Chondrocyte (in vitro differentiated cells): ENCODE results near the gene AMD1. TPM values are rescaled to one million over a fixed set of nuclear protein-coding genes. Genes with fewer than 3 reads are reported as not detected.
A peak's percentile ranks its signal among the peaks of the same experiment; 100 is the strongest.
"Not testable (repeated sequence)": the region's sequence is repeated elsewhere in the genome, so short reads cannot be mapped to it uniquely, and the experiment has no call there.

Source experiments
- DNase-seq: peaks from one replicate; pipeline ENCODE4 v3.0.0; 2021; ENCODE audit warnings: mixed read lengths, low spot score
- H3K27ac Mint-ChIP-seq: one replicate; pipeline ENCODE4 v1.8.0; 2021; ENCODE audit warnings: mild to moderate bottlenecking, moderate library complexity, mixed read lengths; ENCODE audit not compliant: unreplicated experiment
- H3K27me3 Mint-ChIP-seq: 2 replicates; pipeline ENCODE4 v1.8.0; 2021; ENCODE audit warnings: low read depth, mixed read lengths
- H3K36me3 Mint-ChIP-seq: 2 replicates; pipeline ENCODE4 v1.8.0; 2021; ENCODE audit warnings: low read depth, mixed read lengths
- H3K4me1 Mint-ChIP-seq: 2 replicates; pipeline ENCODE4 v1.8.0; 2021; ENCODE audit warnings: low read depth, mild to moderate bottlenecking, mixed read lengths
- H3K4me3 Mint-ChIP-seq: one replicate; pipeline ENCODE4 v1.8.0; 2021; ENCODE audit warnings: mild to moderate bottlenecking, moderate library complexity, mixed read lengths; ENCODE audit not compliant: unreplicated experiment
- H3K9me3 Mint-ChIP-seq: 2 replicates; pipeline ENCODE4 v1.8.0; 2021; ENCODE audit warnings: low read depth, mixed read lengths
- long read RNA-seq: library from polyadenylated mRNA; stranded (forward); transcript quantifications from one replicate; pipeline ENCODE4 v2.0.0, GENCODE V29; 2021
- total RNA-seq: library from RNA; stranded (reverse); gene quantifications from 3 replicates; pipeline ENCODE4 v1.2.1, GENCODE V29; 2021
- TF ChIP-seq, protein P1 (sequence below): fragments of 200-600 bp; sonication (generic); IDR thresholded peaks from 2 replicates; pipeline ENCODE4 v1.5.0; 2021; ENCODE audit warnings: antibody characterized with exemption, mild to moderate bottlenecking, moderate library complexity

The AMD1 gene
- 31.1 to 47.0 TPM (median 32.7 TPM) in 3 replicates for total RNA-seq
- long read RNA-seq, transcript AMD1-204 (9 exons, 3,438 nt): major isoform, 77 of 88 reads
- long read RNA-seq, partial matches to known transcripts: 2 of 88 reads
- long read RNA-seq, other reads (novel, unspliced or antisense): 7 of 88 reads

DNA sequence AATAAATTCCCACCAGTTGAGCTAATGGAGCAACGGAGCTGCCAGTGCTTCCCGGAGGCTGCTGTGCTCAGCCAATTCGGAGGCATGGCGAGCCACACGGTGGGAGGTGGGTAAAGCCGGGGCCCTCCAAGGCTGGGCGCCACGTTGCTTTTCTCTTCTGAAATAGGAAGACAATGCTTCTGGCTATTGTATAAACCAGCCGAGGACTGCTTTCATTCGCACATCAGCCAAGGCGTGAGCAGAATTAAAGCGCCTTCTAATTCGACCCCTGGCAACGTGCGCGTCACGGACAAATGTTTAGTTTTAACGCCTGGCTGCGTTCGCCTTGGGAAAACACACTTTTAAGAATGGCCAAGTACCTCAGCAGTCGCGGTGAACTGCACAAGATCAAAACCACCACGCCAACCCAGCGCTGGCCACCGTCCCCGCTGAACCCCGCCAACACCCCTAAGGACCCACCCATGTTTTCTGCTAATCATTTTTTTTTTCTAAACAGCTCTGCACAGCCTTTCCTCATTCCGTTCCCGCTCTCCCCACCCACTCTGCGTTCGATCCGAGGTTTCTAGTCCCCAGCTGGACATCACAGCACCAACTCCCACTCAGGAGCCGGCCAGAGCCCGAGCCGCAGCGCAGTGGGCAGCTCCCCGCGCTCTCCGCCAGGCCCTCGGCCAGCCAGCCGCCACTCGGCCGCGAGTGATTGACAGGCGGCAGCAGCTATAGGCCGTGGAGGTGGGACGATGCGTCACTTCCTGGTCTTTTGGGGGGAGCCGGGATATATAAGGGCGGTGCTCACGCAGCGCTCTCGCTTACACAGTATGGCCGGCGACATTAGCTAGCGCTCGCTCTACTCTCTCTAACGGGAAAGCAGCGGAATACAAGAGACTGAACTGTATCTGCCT, at the start of gene AMD1:
Gene AMD1, plus strand, starts transcription at position 805 of the 899 bp plus-strand sequence. CDS start 321 bp downstream, outside the sequence.
- TF ChIP-seq, protein P1, sequence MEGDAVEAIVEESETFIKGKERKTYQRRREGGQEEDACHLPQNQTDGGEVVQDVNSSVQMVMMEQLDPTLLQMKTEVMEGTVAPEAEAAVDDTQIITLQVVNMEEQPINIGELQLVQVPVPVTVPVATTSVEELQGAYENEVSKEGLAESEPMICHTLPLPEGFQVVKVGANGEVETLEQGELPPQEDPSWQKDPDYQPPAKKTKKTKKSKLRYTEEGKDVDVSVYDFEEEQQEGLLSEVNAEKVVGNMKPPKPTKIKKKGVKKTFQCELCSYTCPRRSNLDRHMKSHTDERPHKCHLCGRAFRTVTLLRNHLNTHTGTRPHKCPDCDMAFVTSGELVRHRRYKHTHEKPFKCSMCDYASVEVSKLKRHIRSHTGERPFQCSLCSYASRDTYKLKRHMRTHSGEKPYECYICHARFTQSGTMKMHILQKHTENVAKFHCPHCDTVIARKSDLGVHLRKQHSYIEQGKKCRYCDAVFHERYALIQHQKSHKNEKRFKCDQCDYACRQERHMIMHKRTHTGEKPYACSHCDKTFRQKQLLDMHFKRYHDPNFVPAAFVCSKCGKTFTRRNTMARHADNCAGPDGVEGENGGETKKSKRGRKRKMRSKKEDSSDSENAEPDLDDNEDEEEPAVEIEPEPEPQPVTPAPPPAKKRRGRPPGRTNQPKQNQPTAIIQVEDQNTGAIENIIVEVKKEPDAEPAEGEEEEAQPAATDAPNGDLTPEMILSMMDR: no peak
- Mint-ChIP-seq H3K36me3 (no peaks in the 10 kb centered on the region), H3K9me3 (no peaks in the 10 kb centered on the region), H3K4me3 (peak within 1 kb of the TSS; percentile 93), H3K27ac (peak within 1 kb of the TSS; percentile 99), H3K4me1 (peaks cover 30% of the 10 kb centered on the region), H3K27me3 (no peaks in the 10 kb centered on the region)
- peak; percentile 99 for DNase-seq

- Mint-ChIP-seq H3K27me3 (no peaks in the 10 kb centered on the region), H3K4me3 (no peak overlapping the region), H3K36me3 (no peaks in the 10 kb centered on the region), H3K9me3 (no peaks in the 10 kb centered on the region), H3K27ac (no peak overlapping the region), H3K4me1 (no peaks in the 10 kb centered on the region)
- DNase-seq: no peak
- TF ChIP-seq, protein P1: no peak
Measured at GRCh38 chr6:110826236-110827129, 48.1 kb upstream of the AMD1 start.

DNA sequence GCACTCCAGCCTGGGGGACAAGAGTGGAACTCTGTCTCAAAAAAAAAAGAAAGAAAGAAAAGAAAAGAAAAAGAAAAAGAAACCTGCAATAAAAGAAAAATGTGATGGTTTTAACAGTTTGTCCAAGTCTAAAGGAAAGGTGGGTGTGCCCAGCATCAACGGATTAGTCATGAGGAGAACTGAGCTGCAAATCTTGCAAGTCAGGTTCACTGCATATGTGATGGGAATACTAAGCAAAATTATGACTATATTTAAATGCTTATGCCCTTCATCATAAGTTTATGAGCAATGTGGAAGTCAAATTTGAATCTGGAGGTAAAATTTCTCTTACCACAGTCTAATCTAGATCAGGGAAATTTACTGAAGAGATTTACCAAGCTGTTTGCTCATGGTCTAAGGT, 46.2 kb upstream of the AMD1 start:
- Mint-ChIP-seq H3K27me3 (no peaks in the 10 kb centered on the region), H3K27ac (no peak overlapping the region), H3K4me3 (no peak overlapping the region), H3K9me3 (no peaks in the 10 kb centered on the region), H3K36me3 (no peaks in the 10 kb centered on the region), H3K4me1 (no peaks in the 10 kb centered on the region)
- DNase-seq: no peak
- TF ChIP-seq, protein P1: no peak

DNA sequence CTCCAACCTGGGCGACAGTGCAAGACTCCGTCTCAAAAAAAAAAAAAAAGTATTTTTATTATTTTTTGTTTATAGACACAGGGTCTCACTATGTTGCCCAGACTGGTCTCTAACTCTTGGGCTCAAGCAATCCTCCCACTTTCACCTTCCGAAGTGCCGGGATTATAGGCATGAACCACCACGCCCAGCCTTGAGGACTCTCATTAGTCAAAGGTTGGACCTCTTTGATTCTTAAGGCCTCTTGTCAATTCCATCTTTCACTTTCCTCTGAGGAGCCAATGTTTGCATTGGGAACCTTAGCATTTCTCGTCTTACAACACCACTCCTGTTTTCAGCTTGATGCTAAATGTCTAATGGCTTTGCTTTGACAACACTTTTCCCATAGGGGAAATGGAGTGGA, 43.2 kb upstream of the AMD1 start:
- TF ChIP-seq, protein P1: no peak
- Mint-ChIP-seq H3K36me3 (no peaks in the 10 kb centered on the region), H3K4me1 (no peaks in the 10 kb centered on the region), H3K27me3 (no peaks in the 10 kb centered on the region), H3K4me3 (no peak overlapping the region), H3K27ac (no peak overlapping the region), H3K9me3 (no peaks in the 10 kb centered on the region)
- no peak for DNase-seq

GRCh38 chr6:110833831-110834230, 40.8 kb upstream of the AMD1 start:
- Mint-ChIP-seq H3K27me3 (no peaks in the 10 kb centered on the region), H3K27ac (no peak overlapping the region), H3K4me1 (no peaks in the 10 kb centered on the region), H3K4me3 (no peak overlapping the region), H3K36me3 (no peaks in the 10 kb centered on the region), H3K9me3 (no peaks in the 10 kb centered on the region)
- TF ChIP-seq, protein P1: no peak
- DNase-seq: no peak

GRCh38 chr6:110835751-110836150, 38.8 kb upstream of the AMD1 start:
- not testable (repeated sequence) for H3K4me1 Mint-ChIP-seq, H3K9me3 Mint-ChIP-seq, H3K4me3 Mint-ChIP-seq, H3K27me3 Mint-ChIP-seq, DNase-seq, H3K36me3 Mint-ChIP-seq, H3K27ac Mint-ChIP-seq
